ENCODE results near the gene HTR1B.

DNA sequence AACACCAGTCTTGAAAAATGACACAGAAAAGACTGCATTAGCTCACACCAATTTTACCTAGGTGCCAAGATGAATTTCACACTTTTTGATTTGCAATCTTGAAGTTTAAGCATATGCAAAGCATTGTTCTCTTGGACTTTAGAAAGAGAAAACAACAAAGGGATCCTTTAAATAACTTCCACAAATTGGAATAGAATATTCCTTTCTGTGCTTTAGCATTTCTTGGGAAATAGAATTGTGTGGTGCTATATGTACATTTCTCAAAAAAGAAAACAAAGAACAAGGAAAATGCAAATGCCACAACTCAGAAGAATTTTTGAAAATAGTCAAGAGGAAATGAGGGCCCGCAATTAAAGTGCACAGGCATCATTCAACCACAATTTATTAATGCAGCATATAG is 17.0 kb downstream of the HTR1B start:
- TF ChIP-seq, protein P1, sequence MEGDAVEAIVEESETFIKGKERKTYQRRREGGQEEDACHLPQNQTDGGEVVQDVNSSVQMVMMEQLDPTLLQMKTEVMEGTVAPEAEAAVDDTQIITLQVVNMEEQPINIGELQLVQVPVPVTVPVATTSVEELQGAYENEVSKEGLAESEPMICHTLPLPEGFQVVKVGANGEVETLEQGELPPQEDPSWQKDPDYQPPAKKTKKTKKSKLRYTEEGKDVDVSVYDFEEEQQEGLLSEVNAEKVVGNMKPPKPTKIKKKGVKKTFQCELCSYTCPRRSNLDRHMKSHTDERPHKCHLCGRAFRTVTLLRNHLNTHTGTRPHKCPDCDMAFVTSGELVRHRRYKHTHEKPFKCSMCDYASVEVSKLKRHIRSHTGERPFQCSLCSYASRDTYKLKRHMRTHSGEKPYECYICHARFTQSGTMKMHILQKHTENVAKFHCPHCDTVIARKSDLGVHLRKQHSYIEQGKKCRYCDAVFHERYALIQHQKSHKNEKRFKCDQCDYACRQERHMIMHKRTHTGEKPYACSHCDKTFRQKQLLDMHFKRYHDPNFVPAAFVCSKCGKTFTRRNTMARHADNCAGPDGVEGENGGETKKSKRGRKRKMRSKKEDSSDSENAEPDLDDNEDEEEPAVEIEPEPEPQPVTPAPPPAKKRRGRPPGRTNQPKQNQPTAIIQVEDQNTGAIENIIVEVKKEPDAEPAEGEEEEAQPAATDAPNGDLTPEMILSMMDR (IDR thresholded peaks at IDR 0.05) = no peak
- TF ChIP-seq POLR2A (IDR thresholded peaks at IDR 0.05) = no peak

All from suprapubic skin (tissue), 3 donors.